ENCODE data around the gene RGSL1.
A peak's percentile ranks its signal among the peaks of the same experiment; 100 is the strongest.

The RGSL1 gene

GRCh38 chr1:182589931-182590330, 140.0 kb downstream of the RGSL1 start:
- FAIRE-seq, result no peak

GRCh38 chr1:182595641-182596240, 145.8 kb downstream of the RGSL1 start:
- FAIRE-seq, result peak; percentile 69

- FAIRE-seq, result no peak
Measured at GRCh38 chr1:182596934-182597333, 147.0 kb downstream of the RGSL1 start.

GRCh38 chr1:182598296-182598695, 148.3 kb downstream of the RGSL1 start:
- FAIRE-seq, result no peak

- FAIRE-seq, result no peak
Measured at GRCh38 chr1:182599339-182599738, 149.4 kb downstream of the RGSL1 start.

- no peak for FAIRE-seq
Measured at GRCh38 chr1:182600036-182600713, 150.2 kb downstream of the RGSL1 start.

- FAIRE-seq, result no peak
Measured at GRCh38 chr1:182600745-182601415, 150.9 kb downstream of the RGSL1 start.

- FAIRE-seq, result peak; percentile 23
Measured at GRCh38 chr1:182601416-182601786, 151.5 kb downstream of the RGSL1 start.

- no peak for FAIRE-seq
Measured at GRCh38 chr1:182601913-182602312, 152.0 kb downstream of the RGSL1 start.

GRCh38 chr1:182602935-182603645, 153.1 kb downstream of the RGSL1 start:
- FAIRE-seq, result no peak

GRCh38 chr1:182603646-182604174, 153.8 kb downstream of the RGSL1 start:
- FAIRE-seq, result no peak

- FAIRE-seq, result no peak
Measured at GRCh38 chr1:182604175-182605164, 154.5 kb downstream of the RGSL1 start, which contains the start of gene RGS16. Gene RGS16 (minus strand): TSS chr1:182604389. CDS start chr1:182604259, 130 bp downstream.

- FAIRE-seq, result no peak
Measured at GRCh38 chr1:182607566-182607965, 157.6 kb downstream of the RGSL1 start.

GRCh38 chr1:182608236-182608635, 158.3 kb downstream of the RGSL1 start:
- FAIRE-seq, result no peak

GRCh38 chr1:182608845-182609610, 159.1 kb downstream of the RGSL1 start:
- no peak for FAIRE-seq

Measured in G401.6 (cell line).